ENCODE measurements around the gene IQCH. TPM values are rescaled to one million over a fixed set of nuclear protein-coding genes. Genes with fewer than 3 reads are reported as not detected.

The IQCH gene
- total RNA-seq, 2 donors from 2014 or later = 1.6 to 6.7 TPM

GRCh38 chr15:67349634-67350033, 95.0 kb downstream of the IQCH start:
- intact Hi-C loops (cut with DNase I) = no loop called here
- no peak overlapping the region for H3K4me3 ChIP-seq
- no peak for ATAC-seq
- no peaks in the 10 kb centered on the region for H3K27me3 ChIP-seq
- no peaks in the 10 kb centered on the region for H3K36me3 ChIP-seq (replicated peaks in 1 of 2; ENCODE audit: insufficient read depth in 1 of 2, low read depth in 2 of 2)
- TF ChIP-seq CTCF (IDR thresholded peaks at IDR 0.05) (no peak), POLR2A (IDR thresholded peaks at IDR 0.05) (no peak)
- H3K4me1 ChIP-seq = no peaks in the 10 kb centered on the region
- no peak overlapping the region for H3K27ac ChIP-seq
- H3K9me3 ChIP-seq = no peaks in the 10 kb centered on the region
- DNase-seq = no peak

DNA sequence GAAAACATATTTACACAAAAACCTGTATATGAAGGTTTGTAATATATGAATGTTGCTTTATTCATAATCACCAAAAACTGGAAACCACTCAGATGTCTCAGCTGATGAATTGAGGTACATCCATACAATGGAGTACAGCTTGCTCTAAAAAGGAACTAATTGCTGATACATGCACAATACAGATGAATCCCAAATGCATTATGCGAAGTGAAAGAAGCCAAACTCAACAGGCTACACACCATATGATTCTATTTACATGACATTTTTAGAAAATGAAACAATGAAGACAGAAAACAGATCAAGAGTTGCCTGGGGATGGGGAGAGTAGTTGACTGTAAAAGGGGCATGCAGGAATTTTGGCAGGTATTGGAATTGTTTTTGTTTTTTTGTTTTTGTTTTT, 95.5 kb downstream of the IQCH start:
- Histone ChIP-seq H3K4me1 (no peaks in the 10 kb centered on the region), H3K4me3 (no peak overlapping the region), H3K36me3 (replicated peaks in 1 of 2; ENCODE audit: insufficient read depth in 1 of 2, low read depth in 2 of 2) (no peaks in the 10 kb centered on the region), H3K27ac (no peak overlapping the region), H3K9me3 (no peaks in the 10 kb centered on the region), H3K27me3 (no peaks in the 10 kb centered on the region)
- ATAC-seq (no peak), DNase-seq (no peak)
- TF ChIP-seq POLR2A (IDR thresholded peaks at IDR 0.05) (no peak), CTCF (IDR thresholded peaks at IDR 0.05) (no peak)
- intact Hi-C loops (cut with DNase I) = no loop called here
- WGBS, 2 donors = 96 to 97% methylated on average over 1 of the region's 1 CpG

- H3K9me3 ChIP-seq = no peaks in the 10 kb centered on the region
- WGBS, 2 donors = 42 to 48% methylated on average over 5 of the region's 5 CpGs
- peak in 1 of 4 donors; percentile 7 for DNase-seq
- no peaks in the 10 kb centered on the region for H3K36me3 ChIP-seq (replicated peaks in 1 of 2; ENCODE audit: insufficient read depth in 1 of 2, low read depth in 2 of 2)
- no peaks in the 10 kb centered on the region for H3K27me3 ChIP-seq
- peak overlapping the region; percentile 77 to 92 (median 86) for H3K27ac ChIP-seq
- TF ChIP-seq POLR2A (IDR thresholded peaks at IDR 0.05) = peak in 1 of 3 donors; percentile 9
- no peak for TF ChIP-seq CTCF (IDR thresholded peaks at IDR 0.05)
- peak; percentile 38 for ATAC-seq
- intact Hi-C loops (cut with DNase I) = no loop called here
- H3K4me1 ChIP-seq = peaks cover 26% of the 10 kb centered on the region
- H3K4me3 ChIP-seq = no peak overlapping the region
These were observed 103.8 kb downstream of the IQCH start for GRCh38 chr15:67358391-67358790.

DNA sequence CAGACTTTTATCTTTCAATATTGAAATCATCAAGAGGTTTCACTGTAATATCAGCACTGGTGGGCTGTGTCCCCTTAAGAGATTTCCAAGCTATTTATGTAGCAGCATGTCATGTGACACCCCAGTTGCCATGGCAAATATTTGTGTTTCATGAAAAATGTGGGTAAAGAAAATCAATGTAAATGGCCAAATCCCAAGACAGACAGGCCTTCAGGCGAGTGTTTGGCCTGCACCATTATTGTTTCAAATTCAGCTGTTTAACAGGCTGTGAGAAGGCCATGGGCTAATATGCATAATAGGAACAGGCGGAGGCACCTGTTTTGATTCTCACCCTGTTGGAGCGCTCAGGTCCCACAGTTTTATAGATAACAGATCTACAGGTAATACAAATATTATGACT, 104.2 kb downstream of the IQCH start:
- peak; percentile 78 to 92 (median 86) for DNase-seq
- TF ChIP-seq POLR2A (IDR thresholded peaks at IDR 0.05) (peak in 2 of 3 donors; percentile 1 to 37), CTCF (IDR thresholded peaks at IDR 0.05) (no peak)

GRCh38 chr15:67359431-67360079, 105.0 kb downstream of the IQCH start:
- Histone ChIP-seq H3K4me3 (no peak overlapping the region), H3K27ac (peak overlapping the region; percentile 77 to 92 (median 86)), H3K36me3 (replicated peaks in 1 of 2; ENCODE audit: insufficient read depth in 1 of 2, low read depth in 2 of 2) (no peaks in the 10 kb centered on the region), H3K4me1 (peaks cover 26% of the 10 kb centered on the region), H3K27me3 (no peaks in the 10 kb centered on the region), H3K9me3 (no peaks in the 10 kb centered on the region)
- TF ChIP-seq CTCF (IDR thresholded peaks at IDR 0.05) (no peak), POLR2A (IDR thresholded peaks at IDR 0.05) (no peak)
- DNase-seq (peak in 3 of 4 donors; percentile 6 to 26 (median 24)), ATAC-seq (peak; percentile 24)
- WGBS, 2 donors = 11 to 16% methylated on average over 8 of the region's 8 CpGs
- intact Hi-C loops (cut with DNase I) = no loop called here

More for the DNA sequence above, 104.2 kb downstream of the IQCH start:
- 28 to 35% methylated on average over 3 of the region's 3 CpGs for WGBS, 2 donors
- H3K27me3 ChIP-seq = no peaks in the 10 kb centered on the region
- H3K4me1 ChIP-seq = peaks cover 26% of the 10 kb centered on the region
- intact Hi-C loops (cut with DNase I) = no loop called here
- H3K9me3 ChIP-seq = no peaks in the 10 kb centered on the region
- no peaks in the 10 kb centered on the region for H3K36me3 ChIP-seq (replicated peaks in 1 of 2; ENCODE audit: insufficient read depth in 1 of 2, low read depth in 2 of 2)
- peak; percentile 98 for ATAC-seq
- H3K4me3 ChIP-seq = no peak overlapping the region
- peak overlapping the region; percentile 77 to 92 (median 86) for H3K27ac ChIP-seq

All from body of pancreas (tissue), 4 donors.